ENCODE results near the gene LTK.

The LTK gene

GRCh38 chr15:41535544-41535943, 21.9 kb upstream of the LTK start:
- FAIRE-seq (no peak), DNase-seq (ENCODE audit: insufficient read length, low spot score) (no peak)

- no peak for FAIRE-seq
- no peak for DNase-seq (ENCODE audit: insufficient read length, low spot score)
Observed at GRCh38 chr15:41530363-41530956, 16.8 kb upstream of the LTK start.

GRCh38 chr15:41523097-41523496, 9.5 kb upstream of the LTK start:
- no peak for FAIRE-seq

GRCh38 chr15:41521614-41522013, 8.0 kb upstream of the LTK start:
- FAIRE-seq: no peak
- DNase-seq (ENCODE audit: insufficient read length, low spot score): no peak

More at GRCh38 chr15:41523097-41523496, 9.5 kb upstream of the LTK start:
- no peak for DNase-seq (ENCODE audit: insufficient read length, low spot score)

- DNase-seq (ENCODE audit: insufficient read length, low spot score): no peak
- no peak for FAIRE-seq
Observed at GRCh38 chr15:41520636-41521035, 7.0 kb upstream of the LTK start.

GRCh38 chr15:41517895-41518449, 4.3 kb upstream of the LTK start:
- DNase-seq (ENCODE audit: insufficient read length, low spot score): no peak
- no peak for FAIRE-seq

- FAIRE-seq (no peak), DNase-seq (ENCODE audit: insufficient read length, low spot score) (no peak)
Observed at GRCh38 chr15:41512940-41513505, 604 bp downstream of the LTK start.

GRCh38 chr15:41512512-41512939, 1.1 kb downstream of the LTK start:
- FAIRE-seq (no peak), DNase-seq (ENCODE audit: insufficient read length, low spot score) (no peak)

- FAIRE-seq (no peak), DNase-seq (ENCODE audit: insufficient read length, low spot score) (no peak)
Observed at GRCh38 chr15:41511899-41512369, 1.7 kb downstream of the LTK start.

- FAIRE-seq (no peak), DNase-seq (ENCODE audit: insufficient read length, low spot score) (no peak)
Observed at GRCh38 chr15:41511331-41511898, 2.2 kb downstream of the LTK start.

GRCh38 chr15:41510728-41511127, 2.9 kb downstream of the LTK start:
- no peak for DNase-seq (ENCODE audit: insufficient read length, low spot score)
- FAIRE-seq: no peak

- FAIRE-seq (no peak), DNase-seq (ENCODE audit: insufficient read length, low spot score) (no peak)
Observed at GRCh38 chr15:41507820-41508290, 5.8 kb downstream of the LTK start.

GRCh38 chr15:41506796-41507341, 6.8 kb downstream of the LTK start:
- FAIRE-seq: no peak
- DNase-seq (ENCODE audit: insufficient read length, low spot score): no peak

GRCh38 chr15:41505776-41506175, 7.9 kb downstream of the LTK start:
- no peak for FAIRE-seq
- DNase-seq (ENCODE audit: insufficient read length, low spot score): no peak

- no peak for FAIRE-seq
- DNase-seq (ENCODE audit: insufficient read length, low spot score): no peak
Observed at GRCh38 chr15:41504751-41505492, 8.7 kb downstream of the LTK start.

GRCh38 chr15:41503669-41504010, 10.0 kb downstream of the LTK start:
- DNase-seq (ENCODE audit: insufficient read length, low spot score): no peak
- FAIRE-seq: no peak

GRCh38 chr15:41502795-41503668, 10.6 kb downstream of the LTK start:
- no peak for DNase-seq (ENCODE audit: insufficient read length, low spot score)
- no peak for FAIRE-seq

GRCh38 chr15:41501931-41502794, 11.5 kb downstream of the LTK start:
- no peak for DNase-seq (ENCODE audit: insufficient read length, low spot score)
- FAIRE-seq: no peak

Measured in HTR-8/SVneo (cell line).